HG02798 (cell line): ENCODE data around the gene GBGT1.
A peak's percentile ranks its signal among the peaks of the same experiment; 100 is the strongest.

ENCODE experiments used
- ATAC-seq: cut with Tn5 transposase; IDR thresholded peaks from one replicate; pipeline ENCODE4 v1.9.1; 2021; ENCODE audit warnings: mild to moderate bottlenecking; ENCODE audit not compliant: unreplicated experiment, poor library complexity

GBGT1 gene

DNA sequence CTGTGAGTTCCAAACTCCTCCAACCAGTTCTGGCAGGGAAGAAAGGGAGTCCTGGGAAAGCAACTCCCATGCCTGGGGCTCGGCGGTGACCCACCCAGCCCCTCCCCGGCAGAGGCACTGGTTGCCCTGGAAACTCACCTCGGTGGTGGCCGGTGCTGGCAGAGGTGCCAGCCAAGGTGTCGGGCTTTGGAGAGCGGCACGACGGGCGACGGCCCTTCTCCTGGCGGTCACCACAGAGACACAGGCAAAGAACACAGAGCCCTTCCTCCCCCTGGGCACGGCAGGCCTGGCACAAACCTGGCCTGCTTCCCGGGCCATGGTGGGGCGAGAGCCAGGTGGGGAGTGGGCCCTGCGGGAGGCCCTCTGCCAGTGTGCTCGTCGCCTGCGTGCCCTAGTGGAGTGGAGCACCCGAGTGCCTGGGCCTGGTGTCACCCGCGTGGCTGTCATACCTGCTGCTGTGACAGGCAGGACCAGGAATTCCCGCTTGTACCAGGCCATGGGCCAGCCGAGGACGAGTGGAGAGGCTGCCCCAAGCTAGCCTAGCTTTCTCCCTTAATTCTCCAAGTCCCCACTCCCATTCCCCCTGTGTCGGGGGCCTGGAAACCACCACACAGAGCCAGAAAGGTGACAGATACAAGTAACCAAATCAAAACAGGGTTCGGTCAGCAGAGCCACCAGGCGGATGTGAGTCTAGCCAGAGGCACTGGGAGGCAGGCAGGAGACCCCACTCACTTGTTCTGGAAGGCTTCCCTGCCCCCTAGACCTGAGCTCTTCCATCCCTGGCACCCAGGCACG lies 34.5 kb downstream of the GBGT1 start:
- ATAC-seq = no peak

DNA sequence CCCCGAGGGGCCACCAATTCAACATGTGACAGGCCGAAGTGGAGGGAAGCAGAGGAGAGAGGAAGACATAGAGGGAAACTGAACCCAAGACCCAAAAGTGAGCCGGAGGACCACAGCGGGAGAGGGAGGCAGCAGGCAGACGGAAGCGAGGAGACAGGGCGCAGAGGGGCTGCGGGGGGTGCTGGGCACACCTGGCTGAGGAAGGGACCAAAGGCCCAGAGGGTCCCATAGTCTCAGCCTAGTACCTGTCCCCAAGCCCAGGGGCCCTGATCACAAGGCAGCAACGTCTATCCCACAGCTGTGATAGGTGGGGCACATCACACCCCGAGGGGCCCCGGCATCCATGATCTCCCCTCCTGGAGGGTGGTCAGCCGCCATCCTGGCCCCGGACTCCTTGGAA lies 35.6 kb downstream of the GBGT1 start:
- ATAC-seq = no peak

DNA sequence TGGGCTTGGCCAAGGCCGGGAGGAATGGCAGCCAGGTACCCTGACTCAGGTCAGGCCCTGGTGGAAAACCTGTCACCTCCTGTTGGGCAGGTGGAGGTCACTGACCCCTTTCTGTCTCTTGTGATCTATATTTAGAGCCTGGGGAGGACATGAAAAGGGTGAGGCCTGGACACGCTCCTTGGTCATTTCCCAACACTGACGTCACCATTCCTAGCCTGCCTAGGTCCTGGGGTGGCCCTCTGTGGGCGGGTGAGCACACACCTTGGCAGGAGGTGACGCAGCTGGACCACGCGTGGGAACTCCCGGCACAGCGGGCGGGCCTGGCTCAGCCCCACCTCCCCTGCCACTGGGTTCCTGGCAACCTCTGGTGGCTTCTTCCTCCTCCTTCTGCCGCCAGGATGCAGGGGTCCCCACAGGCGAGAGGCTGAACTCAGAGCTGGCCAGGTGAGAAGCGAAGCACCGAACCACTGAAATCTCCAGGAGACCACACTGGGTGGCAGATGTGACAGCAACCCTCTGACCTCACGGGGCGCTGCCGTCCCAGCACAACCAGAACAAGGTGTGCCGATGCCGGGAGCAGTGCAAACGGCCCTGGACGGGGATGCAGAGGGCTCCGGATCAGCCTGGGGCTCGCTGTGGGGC lies 36.3 kb downstream of the GBGT1 start:
- no peak for ATAC-seq

DNA sequence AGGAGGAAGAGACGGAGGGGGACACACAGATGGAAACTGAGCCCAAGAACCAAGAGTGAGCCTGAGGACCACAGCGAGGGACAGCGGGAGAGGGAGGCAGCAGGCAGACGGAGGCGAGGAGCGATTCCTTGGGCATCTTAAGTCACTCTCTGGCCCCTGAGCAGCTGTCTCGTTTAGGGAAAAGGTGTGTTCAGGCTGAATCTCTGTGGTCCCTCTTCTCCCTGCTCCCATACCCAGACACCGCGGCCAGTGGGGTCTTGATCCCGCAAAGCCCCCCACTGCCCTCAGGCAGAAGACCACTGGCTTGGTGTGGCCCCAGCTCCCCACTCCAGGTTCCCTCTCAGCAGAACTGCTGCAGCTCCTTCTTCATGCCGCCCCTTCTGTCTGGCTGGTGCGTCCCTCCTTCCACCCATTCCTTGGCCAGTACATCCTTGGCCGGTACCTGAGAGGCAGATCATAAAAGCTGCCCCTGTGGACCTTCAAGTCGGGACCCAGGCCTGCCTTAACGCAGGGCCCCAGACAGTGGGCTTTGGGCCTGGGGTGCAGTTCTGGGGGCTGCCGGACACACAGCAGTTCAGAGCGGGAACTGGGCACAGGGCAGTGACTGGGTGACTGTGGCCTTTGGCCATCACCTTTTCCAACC lies 36.9 kb downstream of the GBGT1 start:
- ATAC-seq = no peak

DNA sequence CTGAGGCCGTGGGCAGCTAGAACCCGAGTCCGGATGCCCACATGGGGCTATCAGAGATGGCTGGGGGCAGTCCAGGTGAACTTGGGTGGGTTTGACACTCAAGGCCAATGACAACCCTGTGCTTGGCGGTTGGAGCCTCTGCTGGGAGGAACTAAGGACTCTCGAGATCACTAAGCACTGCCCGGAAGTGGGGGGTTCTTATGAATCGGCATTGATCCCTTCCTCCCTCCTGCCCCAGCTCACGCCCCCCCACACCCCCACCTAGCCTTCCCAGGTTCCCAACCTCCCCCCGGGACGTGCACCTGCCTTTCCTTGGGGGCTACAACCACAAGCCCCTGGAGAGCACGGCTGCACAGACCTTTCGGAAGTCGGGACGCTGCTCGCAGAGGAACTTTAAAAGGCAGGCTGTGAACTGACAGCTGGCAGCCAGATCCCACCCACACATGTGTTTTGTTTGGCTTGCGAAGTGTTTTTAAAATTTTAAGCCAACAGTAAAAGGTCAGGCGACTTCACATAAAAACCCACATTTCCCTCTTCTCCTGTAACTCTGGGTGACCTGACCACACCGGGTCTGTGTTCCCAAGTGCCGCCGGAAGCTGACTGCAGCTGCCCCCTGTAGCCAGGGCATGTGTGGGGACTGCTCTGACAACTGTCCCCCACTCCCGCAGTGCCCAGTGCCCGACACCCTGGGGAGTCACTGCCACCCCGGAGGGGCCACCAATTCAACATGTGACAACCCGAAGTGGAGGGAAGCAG lies 37.6 kb downstream of the GBGT1 start:
- peak; percentile 28 for ATAC-seq

DNA sequence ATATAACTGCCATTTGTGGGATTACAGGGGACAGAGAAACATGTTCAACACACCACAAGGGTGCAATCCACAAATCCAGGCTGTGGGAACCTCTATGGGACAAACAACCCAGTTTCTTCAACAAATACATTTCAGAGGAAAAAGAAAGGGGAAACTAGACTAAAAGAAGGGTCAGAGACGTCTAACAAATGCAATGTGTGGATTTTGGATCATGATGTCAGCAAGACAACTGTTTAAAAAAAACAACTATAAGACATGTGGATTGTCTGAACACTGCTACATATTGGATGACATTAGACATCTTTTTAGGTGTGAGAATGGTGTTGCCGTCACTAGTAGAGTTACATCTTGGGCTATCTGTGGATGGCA lies 38.8 kb downstream of the GBGT1 start:
- ATAC-seq = no peak

DNA sequence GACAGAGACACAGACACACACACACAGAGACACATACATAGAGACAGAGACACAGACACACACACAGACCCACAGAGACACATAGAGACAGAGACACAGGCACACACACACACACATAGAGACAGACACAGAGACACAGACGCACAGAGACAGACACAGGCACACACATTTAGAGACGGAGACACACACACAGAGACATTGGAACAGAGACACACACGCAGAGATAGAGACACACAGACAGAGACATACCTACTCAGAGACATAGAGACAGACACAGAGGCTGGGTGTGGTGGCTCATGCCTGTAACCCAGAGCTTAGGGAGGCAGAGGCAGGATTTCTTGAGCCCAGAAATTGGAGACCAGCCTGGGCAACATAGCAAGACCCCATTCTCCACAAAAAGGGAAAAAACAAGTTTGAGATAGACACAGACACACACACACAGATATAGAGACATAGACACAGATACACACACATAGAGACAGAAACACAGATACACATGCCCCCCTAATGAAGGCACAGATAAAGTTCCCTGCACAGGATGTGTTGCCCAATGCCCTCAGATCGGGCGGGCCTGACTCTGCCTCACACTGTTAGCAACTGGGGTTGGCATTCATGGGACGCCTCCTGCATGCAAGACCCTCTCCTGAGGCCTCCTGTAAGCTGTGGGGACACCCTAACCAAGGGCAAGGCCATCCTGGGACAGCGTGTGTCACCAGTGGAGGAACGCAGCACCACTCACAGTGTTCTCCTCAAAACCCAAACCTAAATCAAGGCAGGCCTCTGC lies 39.4 kb downstream of the GBGT1 start:
- ATAC-seq = no peak

DNA sequence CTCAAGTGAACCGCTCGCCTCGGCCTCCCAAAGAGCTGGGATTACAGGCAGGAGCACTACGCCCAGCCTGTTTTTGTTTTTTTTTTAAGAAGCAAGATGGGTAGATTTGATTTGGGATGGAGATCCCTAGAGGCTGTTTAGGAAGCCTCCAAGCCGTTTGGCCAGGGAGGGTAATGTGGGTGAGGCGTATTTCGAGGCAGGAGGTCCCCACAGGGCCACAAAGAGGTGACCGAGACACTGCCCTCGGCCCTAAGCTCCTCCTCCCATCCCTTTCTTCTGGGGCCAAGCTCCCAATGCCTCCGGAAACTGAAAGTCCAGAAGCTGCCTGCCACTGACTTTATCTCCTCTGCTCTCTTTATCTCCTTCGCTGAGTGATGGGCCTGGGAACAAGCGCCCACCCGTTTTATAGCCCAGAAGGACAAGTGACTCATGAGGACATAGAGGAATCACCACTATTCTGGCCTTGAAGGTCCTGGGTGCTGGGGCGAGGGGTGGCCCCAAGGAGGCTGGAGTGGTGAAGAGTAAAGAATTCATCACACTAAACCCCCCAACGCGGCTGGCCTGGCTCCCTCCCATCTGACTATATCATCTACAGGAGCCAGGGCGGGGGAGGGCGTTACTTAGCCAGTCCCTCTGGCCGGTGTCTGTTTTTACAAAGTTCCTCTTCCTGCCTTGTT lies 40.6 kb downstream of the GBGT1 start:
- ATAC-seq = no peak

DNA sequence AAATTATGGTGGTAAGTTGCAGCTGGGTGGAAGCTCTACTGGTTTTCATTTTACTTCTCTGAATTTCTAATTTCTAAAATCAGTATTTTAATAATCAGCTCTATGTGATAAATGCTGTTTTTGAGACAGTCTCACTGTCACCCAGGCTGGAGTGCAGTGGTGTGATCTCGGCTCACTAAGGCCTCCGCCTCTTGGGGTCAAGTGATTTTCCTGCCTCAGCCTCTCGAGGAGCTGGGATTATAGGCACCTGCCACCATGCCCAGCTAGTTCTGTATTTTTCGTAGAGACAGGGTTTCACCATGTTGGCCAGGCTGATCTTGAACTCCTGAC lies 41.1 kb downstream of the GBGT1 start:
- no peak for ATAC-seq

DNA sequence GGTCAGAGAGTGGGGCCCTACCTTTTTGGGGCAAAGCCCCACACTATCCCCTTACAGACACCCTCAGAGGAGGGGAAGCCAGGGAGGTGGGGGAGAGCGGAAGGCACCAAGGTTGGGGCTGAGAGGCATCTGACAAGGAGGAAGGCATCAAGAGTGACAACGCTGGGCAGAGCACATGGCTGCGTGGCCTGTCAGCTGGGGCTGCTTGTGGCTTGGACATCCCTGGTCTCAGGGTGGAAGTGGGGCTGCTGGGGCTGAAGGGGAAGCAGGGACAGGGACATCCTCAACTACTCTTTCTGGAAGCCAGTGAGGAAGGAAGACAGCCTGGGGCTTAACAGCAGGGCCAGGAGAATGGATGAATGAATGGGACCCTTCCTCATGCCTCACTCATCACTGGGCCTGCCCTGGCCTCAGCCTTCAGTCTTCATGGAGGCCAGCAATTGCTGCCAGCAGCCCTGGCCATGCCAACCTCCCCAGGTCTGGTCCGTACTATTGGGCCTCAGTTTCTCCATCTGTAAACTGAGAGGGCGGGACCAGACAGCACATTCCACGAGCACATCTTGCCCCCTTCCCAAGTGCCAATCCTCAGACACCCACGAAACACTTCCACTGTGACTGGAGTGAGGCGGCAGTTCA lies 41.7 kb downstream of the GBGT1 start:
- ATAC-seq = no peak

DNA sequence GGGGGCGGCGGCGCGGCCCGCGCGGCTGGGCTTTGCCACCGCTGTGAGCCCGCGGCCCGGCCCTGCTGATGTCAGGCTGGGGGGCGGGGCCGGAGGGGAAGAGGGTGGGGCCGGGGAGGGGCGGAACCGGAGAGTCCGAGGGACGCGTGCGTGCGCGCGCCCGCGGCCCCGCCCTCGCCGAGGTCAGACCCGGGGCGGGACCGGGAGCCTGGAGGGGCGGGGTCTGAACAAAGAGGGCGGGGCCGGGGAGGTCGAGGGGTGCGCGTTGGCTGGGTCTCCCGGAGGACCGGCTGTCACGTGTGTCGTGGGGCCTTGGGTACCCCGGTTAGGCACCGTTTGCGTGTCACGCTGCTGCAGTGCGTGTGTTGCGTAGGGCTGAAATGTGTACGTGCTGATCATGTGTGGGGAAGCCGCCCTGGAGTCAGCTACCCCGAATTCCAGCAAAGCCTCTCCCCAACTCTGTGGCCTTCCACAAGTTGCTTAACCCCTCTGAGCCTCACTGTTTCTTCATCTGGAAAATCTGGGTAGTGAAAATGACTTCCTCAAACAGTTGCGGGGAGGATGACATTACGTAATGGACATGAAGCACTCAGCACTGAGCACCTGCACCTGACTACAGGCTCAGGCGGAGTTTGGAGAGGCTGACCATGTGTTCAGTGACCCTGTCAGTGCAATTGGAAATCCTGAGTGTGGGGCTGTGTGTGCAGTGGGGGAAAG lies 42.4 kb downstream of the GBGT1 start, which contains the start of gene RALGDS:
Gene RALGDS, minus strand, starts transcription at position 43 of the 717 bp plus-strand sequence. CDS start 86 bp downstream, outside the sequence.
- ATAC-seq = peak; percentile 82

DNA sequence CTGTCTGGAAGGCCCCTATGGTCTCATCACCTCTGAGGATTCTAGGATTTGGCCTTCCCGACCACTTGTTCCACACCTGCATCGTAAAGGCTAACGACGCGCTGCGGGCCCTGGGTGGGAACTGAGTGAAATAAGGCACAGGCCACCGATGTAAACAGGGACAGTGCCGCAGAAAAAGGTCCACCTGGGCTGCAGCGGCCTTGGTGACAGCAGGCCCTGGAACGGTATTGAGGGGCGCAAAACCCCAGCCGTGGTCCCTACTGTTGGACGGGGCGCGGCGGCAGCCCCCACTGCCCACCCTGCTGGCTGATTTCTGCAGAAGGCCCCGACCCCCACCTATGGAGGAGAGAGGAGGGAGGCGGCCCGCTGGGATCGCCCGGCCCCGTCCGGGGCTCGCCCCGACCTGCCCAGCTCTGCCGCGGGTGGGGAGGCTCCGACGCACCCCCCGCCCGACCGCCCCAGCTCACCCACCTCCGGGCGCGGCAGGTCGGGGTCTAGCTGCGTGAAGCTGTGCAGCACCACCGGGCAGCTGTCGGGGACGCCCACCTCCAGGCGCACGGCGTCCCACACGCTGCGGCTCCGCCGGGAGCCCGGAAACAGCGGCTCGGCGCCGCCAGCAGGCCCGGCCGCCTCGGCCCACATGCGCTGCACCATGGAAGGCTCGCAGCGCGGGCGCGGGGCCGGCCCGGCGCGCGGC lies 43.1 kb downstream of the GBGT1 start:
- ATAC-seq = no peak

DNA sequence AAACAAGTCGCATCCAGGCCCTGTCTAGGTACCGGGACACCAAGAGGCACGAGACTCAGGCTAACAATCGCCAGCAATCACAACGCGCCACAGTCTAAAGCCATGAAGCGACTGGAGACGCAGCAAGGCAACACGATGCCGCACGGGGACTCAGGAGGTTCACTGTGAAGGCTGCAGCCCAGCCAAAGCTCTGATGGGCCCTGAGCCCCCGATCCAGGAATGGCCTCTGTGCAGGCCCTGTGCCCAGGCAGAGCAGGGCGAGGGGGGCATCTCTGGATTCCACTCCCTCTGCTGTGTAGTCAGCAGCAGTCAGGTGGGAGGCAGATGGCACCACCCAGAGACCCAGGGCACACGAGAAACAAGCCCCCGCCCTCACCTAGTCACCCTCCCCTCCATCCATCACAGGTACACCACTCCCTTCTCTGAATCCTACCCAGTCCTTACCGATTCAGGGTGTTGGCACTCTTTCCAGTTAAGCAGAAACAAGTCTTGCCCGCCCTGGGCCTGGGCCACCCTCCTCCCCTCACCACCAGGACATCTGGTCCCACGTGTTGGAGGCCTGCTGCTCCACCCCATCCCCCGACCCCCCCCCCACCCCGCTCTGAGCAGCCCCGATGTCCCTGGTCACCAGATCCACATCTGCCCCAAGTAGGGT lies 43.7 kb downstream of the GBGT1 start:
- ATAC-seq = no peak

DNA sequence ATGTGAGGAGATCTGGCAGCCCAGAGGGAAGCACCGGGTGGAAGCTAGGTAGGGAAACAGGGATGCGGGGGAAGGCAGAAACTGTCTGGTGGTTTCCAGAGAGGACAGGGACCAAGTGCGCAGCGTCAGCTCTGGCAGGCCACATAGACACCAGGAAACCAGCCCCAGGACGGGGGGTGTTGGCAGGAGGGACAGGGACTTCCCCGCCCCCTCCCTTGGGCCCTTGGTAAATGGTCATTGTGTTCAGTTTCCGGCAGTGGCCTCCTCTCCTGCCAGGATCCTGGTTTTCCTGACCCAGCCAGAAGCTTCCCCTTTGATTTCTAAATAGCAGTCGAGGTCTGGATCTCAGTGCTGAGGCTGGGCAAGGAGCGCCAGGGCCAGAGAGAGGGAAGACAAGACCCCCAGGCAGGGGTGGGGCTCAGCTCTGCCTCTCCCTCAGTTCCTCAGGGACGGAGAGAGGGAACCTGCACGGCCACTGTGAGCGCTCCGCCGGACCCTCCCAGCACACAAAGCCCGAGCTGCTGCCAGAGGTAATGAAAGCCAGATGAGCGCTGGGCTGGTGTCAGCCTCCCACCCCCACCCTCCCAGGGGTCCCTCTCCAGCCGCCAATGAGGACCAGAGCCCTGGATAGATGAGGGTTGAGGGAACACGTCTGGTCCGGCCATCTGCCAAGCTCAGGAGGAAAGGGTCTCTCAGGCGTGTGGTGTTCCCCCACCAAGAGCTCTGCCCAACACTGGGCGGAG lies 44.4 kb downstream of the GBGT1 start:
- ATAC-seq = no peak

DNA sequence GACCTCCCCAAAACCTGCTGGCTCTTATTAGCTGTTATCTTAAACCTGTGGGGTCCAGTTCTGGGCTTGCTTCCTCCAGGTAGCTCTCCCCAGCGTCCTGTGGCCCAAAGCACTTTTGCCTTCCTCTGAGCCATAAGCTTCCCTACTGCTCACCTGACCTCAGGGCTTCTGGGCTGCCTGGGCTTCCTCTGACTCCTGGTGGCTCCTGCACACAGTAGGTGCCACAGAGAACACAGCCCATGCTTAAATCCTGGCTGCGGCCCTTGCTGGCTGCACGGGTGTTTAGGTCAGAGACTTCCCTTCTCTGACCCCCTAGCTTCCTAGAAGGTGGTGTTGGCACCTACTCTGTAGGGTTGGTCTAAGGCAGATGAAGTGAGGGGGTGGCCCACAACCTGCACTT lies 45.1 kb downstream of the GBGT1 start:
- no peak for ATAC-seq

DNA sequence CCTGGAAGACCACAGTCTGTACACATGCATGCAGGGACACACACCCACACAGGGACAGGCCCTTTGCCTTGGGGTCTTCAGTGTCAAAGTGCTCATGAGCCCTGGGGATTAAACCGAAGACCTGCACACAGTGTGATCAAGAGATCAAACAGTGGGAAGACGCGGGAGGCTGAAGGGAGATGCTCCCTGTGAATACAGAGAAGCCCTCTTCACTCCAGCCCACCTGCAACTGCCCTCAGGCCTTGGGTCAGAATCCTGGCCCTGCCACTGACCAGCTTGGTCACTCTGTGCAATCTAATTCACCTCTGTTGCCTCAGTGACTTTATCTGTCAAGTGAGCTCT lies 45.6 kb downstream of the GBGT1 start:
- ATAC-seq = no peak
